ENCODE measurements around the gene CBLN1.

CBLN1 gene

DNA sequence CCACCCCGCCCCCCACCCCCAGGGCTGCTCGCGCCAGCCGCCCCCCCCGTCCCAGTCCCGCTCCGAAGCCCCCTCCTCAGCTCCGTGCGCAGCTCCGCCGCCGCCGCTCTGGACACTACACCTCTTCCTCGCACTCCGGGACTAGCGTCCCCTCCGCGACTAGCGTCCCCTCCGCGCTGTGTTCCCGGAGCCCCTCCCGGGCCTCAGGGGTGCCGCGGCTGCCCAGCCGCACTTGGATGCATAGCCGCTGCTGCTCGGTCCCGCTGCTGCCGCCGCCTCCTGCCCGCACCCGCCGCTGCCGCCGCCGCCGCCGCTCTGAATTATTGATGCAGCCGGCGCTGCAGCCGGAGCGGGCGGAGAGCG is at the start of gene CBLN1:
Gene CBLN1, minus strand, starts transcription at position 359 of the 363 bp plus-strand sequence. CDS start 373 bp downstream, outside the sequence.
- DNase-seq (ENCODE audit: low read depth in 3 of 3): no peak

DNA sequence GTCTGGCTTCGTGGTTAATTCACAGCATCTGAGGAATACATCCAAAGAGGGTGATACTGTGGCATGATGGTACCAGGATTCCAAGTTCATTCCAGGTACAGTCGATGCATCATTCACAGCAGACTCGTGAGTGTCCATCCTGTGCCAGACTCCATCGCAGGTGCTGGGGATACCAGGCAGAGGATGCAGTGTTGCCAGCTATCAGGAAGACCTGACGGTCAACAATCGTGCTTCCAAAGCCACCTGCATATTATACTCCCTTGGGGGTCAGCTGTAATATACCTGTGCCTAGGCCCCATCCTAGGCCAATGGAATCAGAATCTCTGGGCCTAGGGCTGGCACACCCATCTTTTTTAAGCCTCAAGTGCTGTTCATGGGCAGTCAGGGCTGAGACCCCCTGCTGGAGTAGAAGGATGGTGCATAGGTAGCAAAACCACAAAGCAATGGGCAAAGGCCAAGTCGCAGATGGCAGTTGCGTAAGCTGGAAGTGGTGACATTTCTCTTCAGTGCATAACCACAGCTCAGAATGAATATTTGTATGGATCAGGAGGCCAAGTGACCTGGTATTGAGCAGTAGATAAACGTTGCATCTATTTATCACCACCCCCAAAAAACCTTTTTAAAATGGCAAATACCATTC is 49.0 kb upstream of the CBLN1 start:
- no peak for DNase-seq (ENCODE audit: low read depth in 3 of 3)

DNA sequence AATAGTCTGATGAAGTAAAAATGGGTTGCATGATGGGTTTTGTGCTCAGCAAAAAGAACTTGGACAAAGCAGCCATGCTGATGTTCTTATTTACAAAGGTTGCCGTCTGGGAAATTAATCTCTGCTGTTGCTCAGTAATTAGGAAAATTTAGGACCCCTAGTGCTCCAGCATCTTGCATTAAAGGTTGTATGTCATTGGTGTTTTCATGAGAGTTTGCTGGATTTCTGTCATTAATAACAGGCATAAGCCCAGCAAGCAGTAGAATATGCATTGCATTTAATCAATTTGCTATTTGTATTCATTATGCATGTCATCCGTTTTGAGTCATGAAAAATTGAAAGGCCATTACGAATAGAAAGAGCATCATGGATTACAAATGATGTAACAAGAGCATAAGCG is 46.7 kb upstream of the CBLN1 start:
- no peak for DNase-seq (ENCODE audit: low read depth in 3 of 3)

DNA sequence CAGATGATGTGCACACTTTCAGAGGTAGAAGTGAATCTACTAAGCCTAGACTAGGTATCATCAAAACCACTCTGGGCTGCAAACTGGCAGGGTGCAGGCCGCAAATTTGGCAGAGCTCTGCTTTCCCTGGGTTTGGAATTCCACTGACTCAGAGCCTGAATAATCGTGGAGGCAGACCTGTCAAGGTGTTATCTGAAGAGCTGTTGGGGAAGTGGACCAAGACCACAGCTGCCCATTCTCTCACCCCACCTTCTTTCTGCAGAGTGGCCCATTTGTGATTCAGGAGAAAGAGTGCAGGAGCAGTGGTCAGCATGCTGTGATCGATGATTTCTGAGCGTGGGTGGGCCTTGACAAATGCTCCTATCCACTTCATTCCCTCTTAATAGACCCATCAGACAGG is 45.8 kb upstream of the CBLN1 start:
- no peak for DNase-seq (ENCODE audit: low read depth in 3 of 3)

DNA sequence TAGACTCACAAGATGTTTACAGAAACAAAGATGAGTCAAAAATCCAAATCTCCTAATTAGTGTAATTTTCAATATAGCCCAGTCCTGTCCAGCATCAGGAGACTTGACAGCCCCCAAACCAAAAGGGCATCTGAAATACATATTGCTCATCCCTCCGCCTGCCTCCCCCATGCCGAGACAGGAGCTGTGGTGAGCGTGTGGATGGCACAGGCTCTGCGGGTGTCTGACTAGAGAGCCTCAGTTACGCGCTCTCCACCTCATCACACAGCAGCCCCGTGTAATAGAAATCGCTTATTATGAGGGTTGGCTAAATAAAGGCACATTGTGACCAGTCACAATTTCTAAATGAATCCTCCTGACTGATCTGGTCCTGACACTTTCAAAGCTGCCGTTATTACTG is 43.1 kb upstream of the CBLN1 start:
- no peak for DNase-seq (ENCODE audit: low read depth in 3 of 3)

DNA sequence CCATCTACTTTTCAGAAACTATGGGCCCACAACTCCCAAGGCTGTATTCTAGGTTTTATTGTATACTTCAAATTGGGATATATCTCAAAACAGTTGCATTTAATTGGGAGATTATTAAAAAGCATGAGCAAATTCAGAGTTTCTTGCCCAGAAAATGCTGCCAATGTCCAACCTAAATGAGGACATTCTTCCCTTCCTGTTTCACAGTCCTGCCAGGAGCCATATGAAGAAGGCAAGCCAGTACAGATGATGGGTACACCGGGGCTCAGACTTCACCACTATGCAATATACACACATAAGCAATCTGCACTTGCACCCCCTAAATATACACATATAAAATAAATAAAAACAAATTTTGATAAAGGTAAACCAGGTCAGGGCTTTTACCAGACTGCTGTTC is 34.0 kb upstream of the CBLN1 start:
- no peak for DNase-seq (ENCODE audit: low read depth in 3 of 3)

DNA sequence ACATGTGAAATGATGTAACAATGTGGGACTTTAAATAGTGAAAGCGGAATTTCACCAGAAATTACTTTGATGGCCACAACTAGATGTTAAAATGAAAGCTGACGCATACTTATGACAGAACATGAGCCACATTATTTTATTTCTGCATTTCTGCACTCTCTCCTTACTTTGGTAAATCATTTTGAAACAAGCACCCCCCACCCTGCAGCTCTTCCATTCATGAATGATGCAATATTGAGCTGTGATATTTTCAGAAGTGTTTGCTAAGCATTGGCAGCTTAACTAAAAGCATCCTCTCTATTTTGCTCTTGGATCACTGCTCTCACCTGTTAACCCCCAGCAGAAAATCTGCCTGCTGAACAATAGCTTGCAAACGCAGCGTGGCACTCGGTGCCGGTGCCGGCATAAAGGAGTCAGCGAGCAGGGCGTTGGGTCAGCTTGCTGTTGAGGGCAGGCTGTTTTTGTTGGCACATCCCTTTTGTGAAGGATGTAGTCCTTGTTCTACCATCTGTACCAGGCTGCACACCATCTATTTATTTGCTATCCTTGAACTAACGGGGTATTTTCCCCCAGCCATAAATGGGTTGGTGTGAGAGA is 30.8 kb upstream of the CBLN1 start:
- DNase-seq (ENCODE audit: low read depth in 3 of 3): no peak

DNA sequence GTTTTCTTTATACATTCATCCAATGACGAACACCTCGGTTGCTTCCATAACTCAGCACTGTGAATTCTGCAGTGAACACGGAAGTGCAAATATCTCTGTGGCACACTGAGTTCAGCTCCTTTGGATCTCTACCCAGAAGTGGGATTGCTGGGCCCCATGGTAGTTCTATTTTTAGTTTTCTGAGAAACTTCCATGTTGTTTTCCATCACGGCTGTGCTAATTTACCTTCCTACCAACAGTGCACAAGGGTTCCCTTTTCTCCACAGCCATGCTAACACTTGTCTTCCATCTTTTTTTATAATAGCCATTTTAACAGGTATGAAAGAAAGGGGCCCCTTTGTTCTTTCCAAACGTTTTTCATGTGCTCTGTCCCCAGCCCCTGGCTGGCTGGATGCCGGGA is 30.2 kb upstream of the CBLN1 start:
- no peak for DNase-seq (ENCODE audit: low read depth in 3 of 3)

DNA sequence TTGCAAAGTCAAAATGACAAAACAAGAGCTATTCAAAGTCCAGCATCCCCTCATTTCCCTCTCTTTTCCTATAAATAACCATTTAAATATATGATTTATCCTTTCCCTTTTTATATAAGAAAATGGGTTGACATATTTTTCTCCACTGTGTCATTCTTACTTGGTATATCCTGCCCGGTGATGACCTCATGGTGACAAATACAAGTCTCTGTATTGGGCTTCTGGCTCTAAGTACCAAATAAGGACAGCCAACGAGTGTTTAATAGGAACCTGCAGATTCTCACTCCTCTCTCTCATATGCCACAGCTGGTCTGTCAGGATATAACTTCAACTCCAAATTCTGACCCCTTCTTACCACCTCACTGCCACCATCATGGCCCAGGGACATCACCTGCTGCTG is 25.5 kb upstream of the CBLN1 start:
- no peak for DNase-seq (ENCODE audit: low read depth in 3 of 3)

DNA sequence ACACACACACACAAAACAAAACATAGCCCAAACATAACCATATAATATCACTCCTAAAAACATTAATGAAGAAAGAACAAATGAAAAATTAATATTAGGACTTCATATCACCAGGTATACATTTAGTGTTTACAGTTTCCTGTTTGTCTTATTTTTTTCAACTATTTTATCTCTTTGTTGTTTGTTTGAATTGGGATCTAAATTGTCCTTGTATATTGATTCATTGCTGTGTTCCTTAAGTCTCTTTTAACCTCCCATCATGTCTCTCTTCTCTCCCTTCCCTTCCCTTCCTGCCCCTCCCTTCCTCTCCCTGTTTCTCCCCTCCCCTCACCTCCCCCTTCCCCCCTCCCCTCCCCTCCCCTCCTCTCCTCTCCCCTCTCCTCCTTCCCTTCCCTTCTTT is 23.8 kb upstream of the CBLN1 start:
- DNase-seq (ENCODE audit: low read depth in 3 of 3): no peak

DNA sequence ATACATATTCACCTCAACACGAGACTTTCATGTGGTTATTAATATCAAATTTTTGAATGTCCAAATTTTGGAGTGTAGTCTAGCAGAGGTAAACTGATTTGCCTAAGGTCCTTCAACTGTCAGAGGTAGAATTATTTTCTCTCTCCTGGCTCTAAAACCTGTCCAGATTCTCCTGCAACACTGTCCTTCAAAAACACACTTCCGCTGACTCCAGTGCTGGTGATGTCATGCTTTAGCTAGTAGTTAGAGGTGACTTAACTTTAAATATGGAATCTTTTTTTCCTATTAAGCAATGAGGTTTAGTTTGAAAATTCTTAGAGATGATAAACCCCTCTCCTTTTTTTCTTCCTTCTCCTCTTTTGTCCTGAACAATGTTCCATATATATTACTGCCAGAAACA is 10.8 kb upstream of the CBLN1 start:
- no peak for DNase-seq (ENCODE audit: low read depth in 3 of 3)

DNA sequence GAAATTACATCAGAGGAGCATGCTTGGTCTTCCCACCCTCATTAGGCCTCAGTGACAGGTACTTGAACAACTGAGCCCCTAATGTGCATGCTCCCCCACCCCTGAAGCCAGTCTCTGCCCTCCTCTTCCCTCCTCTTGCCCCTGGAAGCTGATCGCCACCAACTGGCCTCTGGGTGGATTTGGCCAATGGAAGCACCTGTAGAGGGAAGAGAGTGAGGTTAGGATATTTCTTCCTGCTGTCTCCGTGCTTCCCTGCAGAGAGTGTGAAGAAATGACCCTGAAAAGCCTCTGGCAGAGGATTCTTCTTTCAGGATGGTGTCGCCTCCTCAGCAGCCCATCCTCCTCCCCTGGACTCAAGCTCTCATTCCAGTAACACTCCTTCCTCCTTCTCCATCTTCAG is 5.9 kb upstream of the CBLN1 start:
- DNase-seq (ENCODE audit: low read depth in 3 of 3): no peak

DNA sequence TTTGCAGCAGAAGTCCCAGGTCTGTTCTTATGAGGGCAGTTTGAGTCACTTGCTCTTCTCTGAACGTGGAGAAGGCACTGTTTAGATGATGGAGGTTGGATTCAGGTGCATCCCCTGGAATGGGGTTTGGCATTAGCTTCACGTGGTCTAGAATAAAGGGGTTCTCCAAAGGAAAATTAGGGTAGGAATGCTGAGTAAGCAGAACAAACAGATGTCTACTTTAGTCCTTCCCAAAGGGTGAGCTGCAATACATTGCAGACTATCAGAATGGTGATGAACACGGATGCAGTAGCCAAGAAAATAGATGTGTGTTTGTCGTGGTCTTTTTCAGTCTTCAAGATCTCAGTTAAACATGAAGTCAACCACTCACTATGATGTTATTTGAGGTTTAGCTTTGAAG is 3.3 kb upstream of the CBLN1 start:
- no peak for DNase-seq (ENCODE audit: low read depth in 3 of 3)

DNA sequence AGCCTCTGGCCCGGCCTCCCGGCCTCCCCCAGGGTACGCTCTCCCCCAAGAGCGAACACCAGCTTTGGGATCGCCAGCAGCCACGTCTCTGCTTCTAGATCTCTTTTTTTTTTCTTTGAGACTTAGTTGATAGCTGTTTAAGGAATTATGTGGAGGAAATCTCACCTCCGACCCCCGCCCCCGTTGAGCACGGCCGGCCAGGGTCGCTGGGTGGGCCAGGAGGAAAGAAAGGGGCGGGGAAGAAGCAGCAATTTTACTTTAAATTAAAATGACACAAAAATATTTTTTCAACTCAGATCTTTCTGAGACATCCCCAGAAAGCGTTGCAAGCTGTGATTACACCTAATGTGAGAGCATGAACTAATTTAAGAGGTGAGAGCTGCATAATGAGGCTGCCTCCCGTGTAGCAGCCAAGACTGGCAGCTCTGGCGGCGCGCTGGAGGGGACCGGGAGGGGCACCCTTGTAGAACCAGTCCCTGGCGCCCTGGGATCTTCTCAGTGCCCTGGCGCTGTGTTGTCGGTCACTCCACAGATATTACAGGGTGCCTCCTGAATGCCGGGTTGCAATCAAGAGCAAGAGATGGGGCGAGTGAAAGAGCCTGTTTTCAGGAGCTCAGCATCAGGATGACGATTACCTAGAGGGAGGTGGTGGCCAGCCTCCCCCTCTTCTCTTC is 1.9 kb upstream of the CBLN1 start:
- DNase-seq (ENCODE audit: low read depth in 3 of 3): no peak

DNA sequence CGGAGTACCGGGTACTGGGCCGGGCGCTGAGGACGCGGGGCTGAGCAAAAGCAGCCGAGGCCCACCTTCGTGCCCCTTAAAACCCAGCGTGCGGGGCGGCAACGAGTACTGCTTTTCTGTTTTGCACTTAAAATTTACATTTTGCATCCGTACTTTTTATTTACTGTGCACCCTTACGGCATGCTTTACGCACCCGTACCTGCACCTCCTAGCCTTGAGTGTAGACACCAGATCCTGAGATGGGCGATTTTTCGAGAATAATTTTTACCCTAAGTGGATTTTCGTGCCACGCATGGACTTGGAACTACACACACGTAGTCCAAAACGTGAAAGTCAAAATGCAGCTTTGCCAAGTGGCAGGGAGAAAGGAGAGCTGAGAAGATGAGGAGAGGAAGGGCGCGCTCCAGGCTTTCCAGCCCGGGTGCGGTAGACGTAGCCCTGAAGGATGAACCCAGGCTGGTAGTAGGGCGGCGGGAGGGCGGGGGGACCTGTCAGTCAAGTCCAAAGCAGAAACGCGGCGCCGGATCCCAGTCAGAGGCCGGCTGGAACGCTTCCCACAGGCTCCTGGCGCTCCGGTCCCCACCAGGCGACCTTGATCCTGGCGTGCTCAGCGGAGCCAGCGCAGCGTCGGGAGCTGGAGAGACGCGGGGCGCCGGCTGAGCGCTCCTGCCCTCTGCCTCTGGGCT is 1.2 kb upstream of the CBLN1 start:
- DNase-seq (ENCODE audit: low read depth in 3 of 3): no peak

DNA sequence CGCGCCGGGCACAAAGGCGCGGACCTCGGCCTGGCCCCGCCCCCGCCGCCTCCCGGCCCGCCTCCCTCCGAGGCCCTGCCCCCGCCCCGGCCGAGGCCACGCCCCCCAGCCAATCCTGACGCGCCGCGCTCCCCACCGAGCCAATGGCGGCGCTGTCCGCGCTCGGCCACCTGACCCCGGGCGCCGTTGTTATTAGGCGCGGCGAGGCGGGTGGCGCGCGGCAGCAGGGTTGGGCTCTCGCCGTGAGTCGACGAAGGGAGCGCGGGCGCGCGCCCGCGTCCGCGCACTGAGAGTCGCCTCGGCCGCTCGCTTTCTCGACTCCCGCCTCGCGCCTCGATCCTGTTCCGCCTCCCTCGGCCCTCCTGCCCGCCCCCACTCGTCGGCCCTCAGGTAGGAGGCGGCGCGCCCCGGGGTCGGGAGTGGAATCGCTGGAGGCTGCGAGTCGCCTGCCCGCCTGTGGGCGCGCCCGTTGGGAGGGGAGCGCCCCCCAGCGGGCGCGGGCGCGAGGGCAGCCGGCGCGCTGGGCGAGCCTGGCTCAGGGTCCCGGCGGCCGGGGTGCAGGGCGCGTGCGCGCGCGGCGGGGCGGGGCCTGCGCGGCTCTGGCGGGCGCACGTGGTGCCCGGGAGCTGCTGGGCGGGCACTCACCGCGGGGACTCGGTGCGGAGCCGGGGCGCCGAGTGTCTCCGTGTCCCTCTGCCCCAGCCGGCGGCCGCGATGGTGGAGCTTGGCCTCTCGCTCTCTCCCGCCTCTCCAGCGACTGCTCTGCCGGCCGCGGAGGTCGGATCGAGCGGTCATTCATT is 405 bp upstream of the CBLN1 start:
- DNase-seq (ENCODE audit: low read depth in 3 of 3): no peak

DNA sequence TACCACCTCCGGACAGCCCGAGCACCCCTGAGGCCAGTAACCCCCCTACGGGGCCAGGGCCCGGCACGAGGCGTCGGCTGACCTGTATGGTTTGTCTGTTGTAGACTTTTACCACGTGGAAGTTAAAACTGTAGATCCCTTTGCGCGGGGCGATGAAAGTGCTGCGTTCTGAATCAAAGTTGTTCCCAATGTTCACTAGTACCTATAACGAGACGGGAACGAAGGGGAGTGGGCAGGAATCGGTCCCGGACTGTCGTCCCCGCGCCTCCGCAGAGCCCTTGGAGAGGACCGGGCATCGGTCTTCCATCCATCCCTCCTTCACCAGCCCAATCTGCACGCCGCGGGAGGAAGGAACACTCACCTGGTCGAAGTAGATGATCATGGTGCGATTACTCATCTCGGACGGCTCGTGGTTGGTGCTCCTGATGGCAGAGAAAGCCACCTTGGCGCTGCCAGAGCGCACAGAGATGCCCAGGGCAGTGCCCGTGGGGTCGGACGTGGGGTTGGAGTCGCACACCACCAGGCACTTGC is 732 bp downstream of the CBLN1 start:
- DNase-seq (ENCODE audit: low read depth in 3 of 3): no peak

DNA sequence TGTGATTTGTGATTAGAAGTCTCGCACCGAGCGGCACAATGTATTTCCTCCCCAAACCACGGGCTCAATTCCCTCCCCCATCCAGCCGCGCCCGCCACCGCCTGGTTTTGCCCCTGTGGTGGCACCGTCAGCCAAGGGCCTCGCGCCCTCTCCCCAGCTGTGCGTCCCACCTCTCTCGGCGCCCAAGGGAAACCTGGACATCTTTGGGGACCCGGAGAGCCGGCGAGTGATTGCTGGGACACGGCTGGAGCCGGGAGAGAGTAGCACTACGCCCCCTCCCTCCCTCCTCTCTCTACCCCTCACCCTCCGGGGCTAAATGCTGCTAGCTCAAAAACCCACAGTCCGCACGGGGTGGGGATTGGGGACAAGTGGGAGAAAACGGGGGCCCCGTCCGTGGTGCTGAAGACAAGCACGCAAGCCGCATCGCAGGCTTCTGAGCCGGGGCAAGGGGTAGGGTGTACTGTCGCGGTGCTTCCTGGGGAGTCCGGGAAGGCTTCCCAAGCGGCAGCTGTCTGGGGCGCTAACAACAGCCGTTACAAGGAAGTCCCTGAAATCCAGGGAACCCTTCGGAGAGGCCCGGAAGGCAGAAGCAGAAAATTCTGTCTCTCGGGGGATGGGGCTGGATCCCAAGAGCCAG is 1.4 kb downstream of the CBLN1 start:
- no peak for DNase-seq (ENCODE audit: low read depth in 3 of 3)

DNA sequence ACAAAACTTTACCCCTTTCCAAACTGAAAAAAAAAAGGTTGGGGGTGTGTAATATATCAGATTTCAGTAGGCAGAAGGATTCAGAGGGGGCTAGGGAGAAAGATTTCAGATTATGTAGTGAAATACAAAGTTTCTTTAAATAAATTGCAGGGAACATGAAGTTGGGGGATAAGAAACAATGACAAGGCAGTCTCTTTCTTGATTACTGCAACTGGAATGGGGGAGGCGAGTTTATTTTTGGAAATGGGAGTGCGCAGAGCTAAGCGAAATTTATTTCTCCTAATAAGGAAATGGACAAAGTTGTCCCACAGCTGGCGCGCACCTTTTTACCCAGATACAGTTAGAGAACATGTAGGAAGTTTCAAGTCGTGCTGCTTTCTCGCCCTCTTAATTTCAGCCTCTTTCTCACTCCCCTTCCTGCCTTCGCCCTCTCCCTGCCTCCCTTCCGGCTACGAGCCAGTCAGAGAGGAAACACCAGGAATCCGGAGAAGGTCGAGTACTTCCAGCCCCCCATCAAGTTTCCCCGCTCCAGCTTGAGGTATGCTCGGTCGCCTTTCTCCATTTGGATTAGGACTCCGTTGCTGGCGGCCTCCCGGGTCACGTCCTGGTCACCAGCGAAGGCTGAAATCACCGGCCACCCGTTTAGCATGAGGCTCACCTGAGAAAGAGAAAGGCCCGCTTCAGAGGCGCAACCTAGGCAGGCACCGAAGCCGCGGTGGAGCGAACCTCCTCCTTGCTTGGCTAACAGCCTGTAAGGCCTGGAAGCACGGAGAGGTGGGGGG is 2.5 kb downstream of the CBLN1 start:
- DNase-seq (ENCODE audit: low read depth in 3 of 3): no peak

DNA sequence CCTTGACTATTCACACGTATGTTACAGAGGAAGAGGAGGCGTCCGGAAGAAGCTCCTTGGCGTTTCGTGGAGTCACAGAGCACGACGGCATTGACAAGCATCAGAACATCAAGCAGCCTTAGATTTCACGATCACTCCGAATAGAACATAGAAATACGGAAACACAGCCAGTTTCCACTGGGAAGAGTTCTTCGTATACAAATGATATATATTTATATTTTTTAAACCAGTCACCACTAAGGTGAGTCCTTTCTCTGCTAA is 3.1 kb downstream of the CBLN1 start:
- DNase-seq (ENCODE audit: low read depth in 3 of 3): no peak
